ENCODE data around the gene GRAMD1A. TPM values are rescaled to one million over a fixed set of nuclear protein-coding genes. Genes with fewer than 3 reads are reported as not detected.

GRAMD1A gene
- total RNA-seq, 1 donor from 2014 or later: 67.4 TPM

DNA sequence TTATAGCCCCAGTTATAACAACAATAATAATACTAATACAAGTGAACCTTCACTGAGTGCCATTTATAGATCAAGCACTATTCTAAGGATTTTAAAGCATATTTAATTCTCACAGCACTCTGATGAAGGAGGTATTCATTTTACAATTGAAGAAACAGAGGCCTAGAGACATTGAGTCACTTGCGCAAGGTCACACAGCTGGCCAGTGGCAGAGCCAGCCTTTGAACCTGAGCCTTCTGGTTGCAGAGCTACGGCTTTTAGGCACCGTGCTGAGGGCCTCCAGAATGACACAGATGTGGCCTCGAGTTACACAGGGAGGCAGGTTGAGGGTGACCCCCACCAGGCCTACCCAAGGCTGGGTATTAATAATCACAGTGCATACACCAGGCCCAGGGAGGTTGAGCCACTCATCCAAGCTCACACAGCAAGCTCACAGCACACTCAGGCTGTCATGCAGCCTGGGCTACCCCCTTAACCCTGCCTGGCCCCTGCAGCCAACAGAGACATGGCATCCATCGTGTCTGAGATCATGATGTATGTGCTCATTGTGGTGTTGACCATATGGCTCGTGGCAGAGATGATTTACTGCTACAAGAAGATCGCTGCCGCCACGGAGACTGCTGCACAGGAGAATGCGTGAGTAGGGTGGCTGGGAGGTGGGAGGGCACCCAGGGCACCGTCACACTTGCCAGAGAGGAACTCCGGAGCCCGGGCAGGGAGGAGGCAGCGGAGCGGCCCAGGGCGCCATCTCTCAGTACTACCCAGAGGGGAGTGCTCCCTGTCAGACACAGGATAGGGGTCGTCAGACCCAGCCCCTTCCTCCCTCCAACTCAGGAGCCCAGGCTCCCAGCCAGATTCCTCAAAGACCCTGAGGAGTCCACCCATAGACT is 38.7 kb downstream of the GRAMD1A start:
- Histone ChIP-seq H3K36me3 (ENCODE audit: insufficient read depth, low read length) (no peaks in the 10 kb centered on the region), H3K4me3 (ENCODE audit: insufficient read depth, low read depth, low read length) (no peak overlapping the region), H3K9me3 (ENCODE audit: insufficient read depth, low read depth, low read length) (no peaks in the 10 kb centered on the region), H3K4me2 (ENCODE audit: low read length) (no peak overlapping the region), H4K20me1 (ENCODE audit: insufficient read depth, low read length) (no peaks in the 10 kb centered on the region), H3K79me2 (ENCODE audit: insufficient read depth, low read length) (no peaks in the 10 kb centered on the region), H2AFZ (ENCODE audit: low read depth, low read length) (no peak overlapping the region), H3K27ac (ENCODE audit: low read depth, low read length) (no peak overlapping the region), H3K27me3 (ENCODE audit: insufficient read depth, low read length) (peaks cover 2% of the 10 kb centered on the region), H3K9ac (ENCODE audit: low read length) (no peak overlapping the region), H3K4me1 (ENCODE audit: insufficient read depth, low read length) (peaks cover 3% of the 10 kb centered on the region)
- no peaks in the 10 kb centered on the region for H3K9me3 Mint-ChIP-seq (ENCODE audit: unreplicated experiment)
- FAIRE-seq (no peak), DNase-seq (ENCODE audit: low read depth) (no peak)
- H3K27ac Mint-ChIP-seq (ENCODE audit: unreplicated experiment): no peak overlapping the region
- no peaks in the 10 kb centered on the region for H3K4me1 Mint-ChIP-seq (ENCODE audit: low read depth, unreplicated experiment)
- H3K4me3 Mint-ChIP-seq (ENCODE audit: unreplicated experiment): no peak overlapping the region
- H3K27me3 Mint-ChIP-seq (ENCODE audit: low read depth, unreplicated experiment): peaks cover 28% of the 10 kb centered on the region
- no peak for TF ChIP-seq EZH2 (IDR thresholded peaks at IDR 0.05; ENCODE audit: insufficient read depth, low read length)
- TF ChIP-seq, protein P1, sequence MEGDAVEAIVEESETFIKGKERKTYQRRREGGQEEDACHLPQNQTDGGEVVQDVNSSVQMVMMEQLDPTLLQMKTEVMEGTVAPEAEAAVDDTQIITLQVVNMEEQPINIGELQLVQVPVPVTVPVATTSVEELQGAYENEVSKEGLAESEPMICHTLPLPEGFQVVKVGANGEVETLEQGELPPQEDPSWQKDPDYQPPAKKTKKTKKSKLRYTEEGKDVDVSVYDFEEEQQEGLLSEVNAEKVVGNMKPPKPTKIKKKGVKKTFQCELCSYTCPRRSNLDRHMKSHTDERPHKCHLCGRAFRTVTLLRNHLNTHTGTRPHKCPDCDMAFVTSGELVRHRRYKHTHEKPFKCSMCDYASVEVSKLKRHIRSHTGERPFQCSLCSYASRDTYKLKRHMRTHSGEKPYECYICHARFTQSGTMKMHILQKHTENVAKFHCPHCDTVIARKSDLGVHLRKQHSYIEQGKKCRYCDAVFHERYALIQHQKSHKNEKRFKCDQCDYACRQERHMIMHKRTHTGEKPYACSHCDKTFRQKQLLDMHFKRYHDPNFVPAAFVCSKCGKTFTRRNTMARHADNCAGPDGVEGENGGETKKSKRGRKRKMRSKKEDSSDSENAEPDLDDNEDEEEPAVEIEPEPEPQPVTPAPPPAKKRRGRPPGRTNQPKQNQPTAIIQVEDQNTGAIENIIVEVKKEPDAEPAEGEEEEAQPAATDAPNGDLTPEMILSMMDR (IDR thresholded peaks at IDR 0.05; ENCODE audit: insufficient read depth, low read depth, low read length): no peak
- H3K36me3 Mint-ChIP-seq (ENCODE audit: low read depth, unreplicated experiment): peaks cover 5% of the 10 kb centered on the region

DNA sequence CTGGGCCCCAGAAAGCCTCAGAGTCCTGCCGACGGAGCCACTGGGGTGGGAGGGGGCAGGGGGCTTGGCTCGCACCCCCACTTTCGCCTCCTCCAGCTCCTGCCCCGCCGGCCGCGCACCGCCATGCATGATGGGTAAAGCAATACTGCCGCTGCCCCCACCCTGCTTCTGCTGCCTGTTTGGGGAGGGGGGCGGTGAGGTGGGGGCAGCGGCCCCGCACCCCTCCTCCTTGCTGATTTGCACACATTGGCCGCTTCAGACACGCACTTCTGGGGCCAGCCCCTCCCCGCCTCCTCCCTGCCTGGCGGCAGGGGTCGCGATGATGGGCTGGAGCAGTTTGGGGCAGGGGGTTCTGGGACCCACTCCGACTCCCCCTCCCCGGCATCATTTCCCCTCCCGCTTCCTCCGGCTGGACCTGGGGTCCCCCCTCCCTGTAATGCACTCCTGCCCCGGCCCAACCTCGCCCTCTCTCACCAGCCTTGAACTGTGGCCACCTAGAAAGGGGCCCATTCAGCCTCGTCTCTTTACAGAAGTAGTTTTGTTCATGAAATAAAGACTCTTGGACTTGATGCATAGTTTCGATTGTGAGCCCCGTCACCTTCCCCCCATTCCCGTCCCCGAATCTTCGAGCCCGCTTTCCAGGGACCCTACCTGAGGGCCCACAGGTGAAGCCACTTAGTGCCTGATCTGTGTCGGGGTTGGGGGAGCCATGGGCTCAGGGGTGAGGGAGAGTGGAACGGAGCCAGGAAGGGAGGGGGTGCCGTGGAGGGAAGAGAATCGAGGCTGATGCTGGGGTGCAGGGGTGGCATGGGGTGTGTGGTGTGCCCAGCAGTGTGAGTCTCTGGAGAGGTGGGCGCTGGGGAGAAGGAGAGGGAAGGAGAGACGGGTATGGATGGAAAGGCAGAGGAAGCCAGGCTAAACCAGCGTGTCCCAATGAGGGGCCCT is 40.0 kb downstream of the GRAMD1A start:
- peaks cover 2% of the 10 kb centered on the region for H3K27me3 ChIP-seq (ENCODE audit: insufficient read depth, low read length)
- TF ChIP-seq, protein P1 (IDR thresholded peaks at IDR 0.05; ENCODE audit: insufficient read depth, low read depth, low read length): no peak
- TF ChIP-seq EZH2 (IDR thresholded peaks at IDR 0.05; ENCODE audit: insufficient read depth, low read length): no peak
- peaks cover 3% of the 10 kb centered on the region for H3K4me1 ChIP-seq (ENCODE audit: insufficient read depth, low read length)
- Mint-ChIP-seq H3K36me3 (ENCODE audit: low read depth, unreplicated experiment) (peaks cover 3% of the 10 kb centered on the region), H3K4me3 (ENCODE audit: unreplicated experiment) (no peak overlapping the region), H3K27ac (ENCODE audit: unreplicated experiment) (no peak overlapping the region), H3K27me3 (ENCODE audit: low read depth, unreplicated experiment) (peaks cover 29% of the 10 kb centered on the region), H3K4me1 (ENCODE audit: low read depth, unreplicated experiment) (no peaks in the 10 kb centered on the region), H3K9me3 (ENCODE audit: unreplicated experiment) (no peaks in the 10 kb centered on the region)
- no peak for DNase-seq (ENCODE audit: low read depth)
- H3K9ac ChIP-seq (ENCODE audit: low read length): no peak overlapping the region
- no peaks in the 10 kb centered on the region for H3K79me2 ChIP-seq (ENCODE audit: insufficient read depth, low read length)
- H4K20me1 ChIP-seq (ENCODE audit: insufficient read depth, low read length): no peaks in the 10 kb centered on the region
- H3K9me3 ChIP-seq (ENCODE audit: insufficient read depth, low read depth, low read length): no peaks in the 10 kb centered on the region
- H3K4me2 ChIP-seq (ENCODE audit: low read length): peak overlapping the region; percentile 33
- no peaks in the 10 kb centered on the region for H3K36me3 ChIP-seq (ENCODE audit: insufficient read depth, low read length)
- no peak overlapping the region for H3K27ac ChIP-seq (ENCODE audit: low read depth, low read length)
- no peak for FAIRE-seq
- no peak overlapping the region for H2AFZ ChIP-seq (ENCODE audit: low read depth, low read length)
- H3K4me3 ChIP-seq (ENCODE audit: insufficient read depth, low read depth, low read length): no peak overlapping the region

All from astrocyte (in vitro differentiated cells and primary cell).